Measurements from ENCODE around the gene PXMP2.
"Not testable (repeated sequence)": the region's sequence is repeated elsewhere in the genome, so short reads cannot be mapped to it uniquely, and the experiment has no call there.

Gene PXMP2

GRCh38 chr12:132747896-132748295, 60.5 kb downstream of the PXMP2 start:
- Histone ChIP-seq H3K4me3 (no peak overlapping the region), H3K27ac (no peak overlapping the region)
- TF ChIP-seq CTCF (IDR thresholded peaks at IDR 0.05): no peak
- no peak for DNase-seq (ENCODE audit: low spot score)

DNA sequence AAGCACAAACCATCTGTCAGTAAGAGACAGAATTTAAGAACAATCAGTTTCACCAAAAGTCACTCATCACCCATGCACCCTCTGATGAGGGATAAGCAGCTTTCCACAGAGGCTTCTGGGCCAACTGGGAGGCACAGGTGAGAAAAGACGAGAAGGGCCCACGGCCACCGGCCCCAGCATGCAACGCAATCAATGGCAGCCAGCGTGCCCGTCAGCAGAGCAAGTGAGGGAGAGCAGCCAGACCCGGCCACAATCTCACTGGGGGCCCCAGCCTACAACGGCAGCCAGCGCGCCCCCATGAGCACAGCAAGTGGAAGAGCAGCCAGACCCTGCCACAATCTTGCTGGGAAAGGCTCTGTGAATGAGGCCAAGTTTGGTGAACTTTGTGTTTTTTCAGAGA, 60.9 kb downstream of the PXMP2 start:
- Histone ChIP-seq H3K27ac (no peak overlapping the region), H3K4me3 (no peak overlapping the region)
- DNase-seq (ENCODE audit: low spot score): no peak
- no peak for TF ChIP-seq CTCF (IDR thresholded peaks at IDR 0.05)

DNA sequence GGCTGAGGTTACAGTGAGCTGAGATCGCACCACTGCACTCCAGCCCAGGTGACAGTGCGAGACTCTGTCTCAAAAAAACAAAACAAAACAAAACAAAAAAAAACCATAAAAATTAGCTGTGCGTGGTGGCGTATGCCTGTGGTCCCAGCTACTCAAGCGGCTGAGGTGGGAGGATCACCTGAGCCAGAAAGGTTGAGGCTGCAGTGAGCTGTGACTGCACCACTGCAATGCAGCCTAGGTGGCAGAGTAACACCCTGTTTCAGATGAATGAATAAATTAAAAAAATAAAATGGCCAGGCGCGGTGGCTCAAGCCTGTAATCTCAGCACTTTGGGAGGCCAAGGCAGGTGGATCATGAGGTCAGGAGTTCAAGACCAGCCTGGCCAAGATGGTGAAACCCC, 66.3 kb downstream of the PXMP2 start:
- DNase-seq (ENCODE audit: low spot score); H3K4me3 ChIP-seq; H3K27ac ChIP-seq: not testable (repeated sequence)

- Histone ChIP-seq H3K4me3 (no peak overlapping the region), H3K27ac (no peak overlapping the region)
- TF ChIP-seq CTCF (IDR thresholded peaks at IDR 0.05): no peak
- DNase-seq (ENCODE audit: low spot score): no peak
Observed at GRCh38 chr12:132754160-132754932, 67.0 kb downstream of the PXMP2 start.

Measured in coronary artery (tissue), 2 donors.